SK-N-SH (cell line): ENCODE results near the gene PSIP1. TPM values are rescaled to one million over a fixed set of nuclear protein-coding genes. Genes with fewer than 3 reads are reported as not detected.

ENCODE experiments used
- CTCF ChIA-PET: fragments of 300-600, 350-600 bp; formaldehyde crosslinking; extraction: SDS; loops from one replicate; lab custom pipeline; 2021; lab: Yijun Ruan, JAX
- POLR2A ChIA-PET: fragments of 350-600 bp; sonication (Branson Sonifier 250); formaldehyde crosslinking; extraction: SDS; loops from one replicate; lab custom pipeline; 2020; ENCODE audit warnings: antibody characterized with exemption, inconsistent platforms; lab: Yijun Ruan, JAX
- DNase-seq: peaks from one replicate; pipeline ENCODE4 v3.0.0; 2012
- H2AFZ ChIP-seq: fragments of 200-600 bp; sonication (generic); 2 replicates; pipeline ENCODE4 v1.8.1; 2016; ENCODE audit warnings: antibody characterized with exemption, mild to moderate bottlenecking, low read depth
- H3F3A ChIP-seq: fragments of 200-600 bp; sonication (generic); replicated peaks from 2 replicates; pipeline ENCODE3; 2016; ENCODE audit warnings: antibody characterized with exemption, mild to moderate bottlenecking; ENCODE audit not compliant: insufficient read depth
- H3K27ac ChIP-seq, 2 experiments: fragments of 200-500 bp in 1 of 2; fragments of 200-600 bp in 1 of 2; sonication (Bioruptor generic) in 1 of 2; sonication (generic), shearing (Covaris generic) in 1 of 2; 2 replicates each; pipeline versions ENCODE4 v1.5.1 to v1.6.1; 2014 to 2016; ENCODE audit warnings: low read depth in 2 of 2, inconsistent platforms in 1 of 2, low read length in 1 of 2, mild to moderate bottlenecking in 1 of 2, mixed read lengths in 1 of 2
- H3K27me3 ChIP-seq: fragments of 200-600 bp; sonication (generic), shearing (Covaris generic); 2 replicates; pipeline ENCODE4 v1.6.1; 2016; ENCODE audit warnings: mixed run types; ENCODE audit not compliant: insufficient read depth
- H3K36me3 ChIP-seq, 2 experiments: fragments of 200-500 bp in 1 of 2; fragments of 200-600 bp in 1 of 2; sonication (Bioruptor generic) in 1 of 2; sonication (generic) in 1 of 2; replicated peaks in 1 of 2; 2 replicates each; pipeline versions ENCODE3 to v1.5.1; 2014 to 2016; ENCODE audit warnings: low read length in 1 of 2, mild to moderate bottlenecking in 1 of 2; ENCODE audit not compliant: insufficient read depth in 2 of 2, control insufficient read depth in 1 of 2
- H3K4me1 ChIP-seq, 2 experiments: fragments of 200-500 bp in 1 of 2; fragments of 200-600 bp in 1 of 2; sonication (Bioruptor generic) in 1 of 2; sonication (generic), shearing (Covaris generic) in 1 of 2; 2 replicates each; pipeline versions ENCODE4 v1.5.1 to v1.6.1; 2014 to 2016; ENCODE audit warnings: low read depth in 1 of 2, low read length in 1 of 2, mixed run types in 1 of 2; ENCODE audit not compliant: insufficient read depth in 2 of 2, control insufficient read depth in 1 of 2
- H3K4me2 ChIP-seq: fragments of 200-600 bp; sonication (generic), shearing (Covaris generic); 2 replicates; pipeline ENCODE4 v1.6.1; 2017; ENCODE audit warnings: mixed run types
- H3K4me3 ChIP-seq, 2 experiments: fragments of 200-500 bp in 1 of 2; fragments of 200-600 bp in 1 of 2; sonication (Bioruptor generic) in 1 of 2; sonication (generic), shearing (Covaris generic) in 1 of 2; 2 replicates each; pipeline versions ENCODE4 v1.5.1 to v1.8.1; 2014 to 2016; ENCODE audit warnings: low read depth in 2 of 2, inconsistent platforms in 1 of 2, low read length in 1 of 2, mild to moderate bottlenecking in 1 of 2, mixed read lengths in 1 of 2, moderate library complexity in 1 of 2
- H3K79me2 ChIP-seq: fragments of 200-600 bp; sonication (generic); 2 replicates; pipeline ENCODE4 v1.8.1; 2017; ENCODE audit warnings: mild to moderate bottlenecking; ENCODE audit not compliant: insufficient read depth
- H3K9ac ChIP-seq: fragments of 200-600 bp; sonication (generic); 2 replicates; pipeline ENCODE4 v1.6.1; 2017; ENCODE audit warnings: mixed run types
- H3K9me2 ChIP-seq: fragments of 200-600 bp; sonication (generic); 2 replicates; pipeline ENCODE4 v1.6.1; 2017; ENCODE audit warnings: mixed run types
- H3K9me3 ChIP-seq: fragments of 200-600 bp; sonication (generic); 2 replicates; pipeline ENCODE4 v1.6.1; 2017; ENCODE audit warnings: mixed run types, mild to moderate bottlenecking, moderate library complexity
- H4K20me1 ChIP-seq: fragments of 200-600 bp; sonication (generic); 2 replicates; pipeline ENCODE4 v1.6.1; 2017; ENCODE audit warnings: mild to moderate bottlenecking, mixed run types; ENCODE audit not compliant: insufficient read depth
- ELF1 ChIP-seq: IDR thresholded peaks from 2 replicates; pipeline ENCODE4 v1.4.0; 2012
- EP300 ChIP-seq, 2 experiments: IDR thresholded peaks; 2 replicates each; pipeline versions ENCODE4 v1.4.0 to v1.6.1; 2012; ENCODE audit warnings: borderline replicate concordance in 1 of 2, low read depth in 1 of 2, low read length in 1 of 2
- GABPA ChIP-seq: IDR thresholded peaks from 2 replicates; pipeline ENCODE4 v1.4.0; 2012; ENCODE audit warnings: low read depth, mild to moderate bottlenecking
- JUND ChIP-seq: IDR thresholded peaks from 2 replicates; pipeline ENCODE4 v1.4.0; 2012
- MEF2A ChIP-seq: IDR thresholded peaks from 2 replicates; pipeline ENCODE4 v1.4.0; 2012; ENCODE audit warnings: low read depth, borderline replicate concordance
- POLR2AphosphoS5 ChIP-seq: IDR thresholded peaks from 2 replicates; pipeline ENCODE4 v1.6.1; 2012; ENCODE audit warnings: low read depth, low read length
- RCOR1 ChIP-seq: fragments of 150-350 bp; IDR thresholded peaks from 2 replicates; pipeline ENCODE4 v1.6.1; 2017; ENCODE audit warnings: antibody characterized with exemption, low read length
- RFX5 ChIP-seq: IDR thresholded peaks from 2 replicates; pipeline ENCODE4 v1.6.1; 2012; ENCODE audit warnings: mild to moderate bottlenecking, improper control_type of control experiment, low read length
- SMC3 ChIP-seq: IDR thresholded peaks from 2 replicates; pipeline ENCODE4 v1.6.1; 2012; ENCODE audit warnings: low read depth, low read length, improper control_type of control experiment
- WGBS: methylation state at CpG from one replicate; pipeline ENCODE4 v1.1.6; 2017; ENCODE audit warnings: low lambda C conversion rate; 5-methylcytosine and 5-hydroxymethylcytosine counted together
- polyA plus RNA-seq, 3 experiments: library from polyadenylated mRNA; depleted of rRNA; stranded (reverse); fragments of >200 nt; gene quantifications; 2 replicates each; pipeline ENCODE4 v1.2.3, GENCODE V29; 2012
- TF ChIP-seq, protein P1 (sequence below): fragments of 150-350 bp; IDR thresholded peaks from 2 replicates; pipeline ENCODE4 v1.6.1; 2017; ENCODE audit warnings: antibody characterized with exemption, low read length, low read depth, borderline replicate concordance
- TF ChIP-seq, protein P2 (sequence below): IDR thresholded peaks from 2 replicates; pipeline ENCODE4 v1.4.0; 2012; ENCODE audit warnings: low read depth, borderline replicate concordance
- TF ChIP-seq, protein P3 (sequence below): fragments of 200-600 bp; sonication (generic); IDR thresholded peaks from 2 replicates; pipeline ENCODE4 v1.6.1; 2017; ENCODE audit warnings: antibody characterized with exemption, mild to moderate bottlenecking, moderate library complexity

Gene PSIP1
- polyA plus RNA-seq, 1 of the 3 experiments (the other 2 are of a cell fraction), result 21.0 TPM

DNA sequence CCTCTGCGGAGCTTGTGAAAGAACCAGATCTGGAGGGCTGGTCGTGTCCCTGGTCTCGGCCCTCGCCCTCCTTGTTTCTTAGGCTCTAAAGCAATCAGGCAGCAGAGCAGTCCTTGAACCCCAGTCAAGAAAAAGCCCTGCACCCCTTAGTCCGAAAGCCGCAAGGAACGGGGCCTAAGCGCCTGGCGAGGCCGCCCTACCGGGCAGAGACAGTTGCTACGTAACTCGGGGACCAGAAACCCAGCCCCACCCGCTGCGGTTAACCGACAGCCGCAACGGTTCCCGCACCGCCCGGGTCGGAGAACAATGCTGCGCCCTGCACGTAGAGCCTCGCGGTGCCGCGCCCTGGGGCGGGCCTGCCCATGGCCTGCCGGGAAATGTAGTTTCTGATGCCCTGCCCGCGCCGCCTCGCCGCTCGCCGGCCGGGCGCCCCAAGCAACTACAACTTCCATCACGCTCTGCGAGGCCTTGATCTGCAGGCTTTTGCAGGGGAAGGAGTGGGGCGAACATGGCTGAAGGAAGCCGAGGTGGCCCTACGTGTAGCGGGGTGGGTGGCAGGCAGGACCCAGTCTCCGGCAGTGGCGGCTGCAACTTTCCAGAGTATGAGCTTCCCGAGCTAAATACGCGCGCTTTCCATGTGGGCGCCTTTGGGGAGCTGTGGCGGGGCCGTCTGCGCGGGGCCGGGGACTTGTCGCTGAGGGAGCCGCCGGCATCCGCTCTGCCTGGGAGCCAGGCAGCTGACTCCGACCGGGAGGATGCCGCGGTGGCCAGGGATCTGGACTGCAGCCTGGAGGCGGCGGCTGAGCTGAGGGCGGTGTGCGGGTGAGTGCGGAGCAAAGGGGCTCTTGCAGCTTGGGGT is 88.2 kb downstream of the PSIP1 start, which contains the start of gene SNAPC3 (continued):
- TF ChIP-seq, protein P1, sequence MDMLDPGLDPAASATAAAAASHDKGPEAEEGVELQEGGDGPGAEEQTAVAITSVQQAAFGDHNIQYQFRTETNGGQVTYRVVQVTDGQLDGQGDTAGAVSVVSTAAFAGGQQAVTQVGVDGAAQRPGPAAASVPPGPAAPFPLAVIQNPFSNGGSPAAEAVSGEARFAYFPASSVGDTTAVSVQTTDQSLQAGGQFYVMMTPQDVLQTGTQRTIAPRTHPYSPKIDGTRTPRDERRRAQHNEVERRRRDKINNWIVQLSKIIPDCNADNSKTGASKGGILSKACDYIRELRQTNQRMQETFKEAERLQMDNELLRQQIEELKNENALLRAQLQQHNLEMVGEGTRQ, result no peak
- TF ChIP-seq, protein P2, sequence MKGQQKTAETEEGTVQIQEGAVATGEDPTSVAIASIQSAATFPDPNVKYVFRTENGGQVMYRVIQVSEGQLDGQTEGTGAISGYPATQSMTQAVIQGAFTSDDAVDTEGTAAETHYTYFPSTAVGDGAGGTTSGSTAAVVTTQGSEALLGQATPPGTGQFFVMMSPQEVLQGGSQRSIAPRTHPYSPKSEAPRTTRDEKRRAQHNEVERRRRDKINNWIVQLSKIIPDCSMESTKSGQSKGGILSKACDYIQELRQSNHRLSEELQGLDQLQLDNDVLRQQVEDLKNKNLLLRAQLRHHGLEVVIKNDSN, result peak; percentile 45; the same call in 1 of the 2 replicates
- TF ChIP-seq GABPA (no peak), ELF1 (peak; percentile 52)

DNA sequence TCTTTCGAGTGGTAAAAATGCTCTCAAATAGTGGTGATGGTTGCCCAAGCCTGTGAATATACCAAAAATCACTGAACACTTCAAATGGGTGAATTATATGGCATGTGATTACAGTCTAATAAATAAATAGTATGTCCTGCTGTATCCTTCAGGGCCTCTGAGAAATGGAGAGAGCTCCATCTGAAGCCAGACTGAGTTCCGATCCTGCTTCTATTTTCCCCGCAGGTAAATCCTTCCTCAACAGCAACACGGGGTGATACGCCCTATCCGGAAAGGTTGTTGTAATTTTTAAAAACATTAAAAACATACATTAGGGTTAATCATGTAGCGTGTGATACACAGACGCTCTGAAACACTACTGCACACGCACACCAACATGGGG is 88.8 kb downstream of the PSIP1 start:
- peaks cover 18 to 25% of the 10 kb centered on the region in 2 experiments for H3K36me3 ChIP-seq
- H3K9ac ChIP-seq, result peak overlapping the region; percentile 92
- H3K27ac ChIP-seq, result peak overlapping the region; percentile 62 to 96
- H4K20me1 ChIP-seq, result no peaks in the 10 kb centered on the region; the same call in 1 of the 2 replicates
- H3K27me3 ChIP-seq, result no peaks in the 10 kb centered on the region
- H3K4me2 ChIP-seq, result peak overlapping the region; percentile 85
- DNase-seq, result no peak
- POLR2A ChIA-PET, result interaction anchor here (0.5 to 1.9 kb wide), 3 partner anchors 115 to 1446 kb away, joined by 3 to 7 read pairs (median 4); partner anchors contain the start of genes CCDC171 and TTC39B
- TF ChIP-seq EP300 (IDR thresholded peaks at IDR 0.05; ENCODE audit: borderline replicate concordance in 1 of 2, low read depth in 1 of 2, low read length in 1 of 2) (no peak), POLR2AphosphoS5 (no peak), RFX5 (no peak), RCOR1 (no peak), SMC3 (no peak), MEF2A (no peak), JUND (no peak)
- TF ChIP-seq, protein P3, sequence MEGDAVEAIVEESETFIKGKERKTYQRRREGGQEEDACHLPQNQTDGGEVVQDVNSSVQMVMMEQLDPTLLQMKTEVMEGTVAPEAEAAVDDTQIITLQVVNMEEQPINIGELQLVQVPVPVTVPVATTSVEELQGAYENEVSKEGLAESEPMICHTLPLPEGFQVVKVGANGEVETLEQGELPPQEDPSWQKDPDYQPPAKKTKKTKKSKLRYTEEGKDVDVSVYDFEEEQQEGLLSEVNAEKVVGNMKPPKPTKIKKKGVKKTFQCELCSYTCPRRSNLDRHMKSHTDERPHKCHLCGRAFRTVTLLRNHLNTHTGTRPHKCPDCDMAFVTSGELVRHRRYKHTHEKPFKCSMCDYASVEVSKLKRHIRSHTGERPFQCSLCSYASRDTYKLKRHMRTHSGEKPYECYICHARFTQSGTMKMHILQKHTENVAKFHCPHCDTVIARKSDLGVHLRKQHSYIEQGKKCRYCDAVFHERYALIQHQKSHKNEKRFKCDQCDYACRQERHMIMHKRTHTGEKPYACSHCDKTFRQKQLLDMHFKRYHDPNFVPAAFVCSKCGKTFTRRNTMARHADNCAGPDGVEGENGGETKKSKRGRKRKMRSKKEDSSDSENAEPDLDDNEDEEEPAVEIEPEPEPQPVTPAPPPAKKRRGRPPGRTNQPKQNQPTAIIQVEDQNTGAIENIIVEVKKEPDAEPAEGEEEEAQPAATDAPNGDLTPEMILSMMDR, result no peak
- peak overlapping the region; percentile 86 to 93 for H3K4me3 ChIP-seq
- H3K79me2 ChIP-seq, result peaks cover 43% of the 10 kb centered on the region
- CTCF ChIA-PET, result interaction anchor here (0.6 to 2.2 kb wide), 5 partner anchors 22 to 219 kb away, joined by 3 to 9 read pairs (median 4); partner anchors contain the start of gene TTC39B
- H3F3A ChIP-seq, result no peaks in the 10 kb centered on the region
- 62% methylated on average over 9 of the region's 9 CpGs for WGBS
- no peaks in the 10 kb centered on the region for H3K9me3 ChIP-seq
- H3K4me1 ChIP-seq, result peaks cover 0 to 9% of the 10 kb centered on the region in 2 experiments; a peak in 2 of 4 replicates
- H2AFZ ChIP-seq, result peak overlapping the region; percentile 91
- H3K9me2 ChIP-seq, result no peaks in the 10 kb centered on the region
